ENCODE data around the gene PPFIA1.

The PPFIA1 gene

DNA sequence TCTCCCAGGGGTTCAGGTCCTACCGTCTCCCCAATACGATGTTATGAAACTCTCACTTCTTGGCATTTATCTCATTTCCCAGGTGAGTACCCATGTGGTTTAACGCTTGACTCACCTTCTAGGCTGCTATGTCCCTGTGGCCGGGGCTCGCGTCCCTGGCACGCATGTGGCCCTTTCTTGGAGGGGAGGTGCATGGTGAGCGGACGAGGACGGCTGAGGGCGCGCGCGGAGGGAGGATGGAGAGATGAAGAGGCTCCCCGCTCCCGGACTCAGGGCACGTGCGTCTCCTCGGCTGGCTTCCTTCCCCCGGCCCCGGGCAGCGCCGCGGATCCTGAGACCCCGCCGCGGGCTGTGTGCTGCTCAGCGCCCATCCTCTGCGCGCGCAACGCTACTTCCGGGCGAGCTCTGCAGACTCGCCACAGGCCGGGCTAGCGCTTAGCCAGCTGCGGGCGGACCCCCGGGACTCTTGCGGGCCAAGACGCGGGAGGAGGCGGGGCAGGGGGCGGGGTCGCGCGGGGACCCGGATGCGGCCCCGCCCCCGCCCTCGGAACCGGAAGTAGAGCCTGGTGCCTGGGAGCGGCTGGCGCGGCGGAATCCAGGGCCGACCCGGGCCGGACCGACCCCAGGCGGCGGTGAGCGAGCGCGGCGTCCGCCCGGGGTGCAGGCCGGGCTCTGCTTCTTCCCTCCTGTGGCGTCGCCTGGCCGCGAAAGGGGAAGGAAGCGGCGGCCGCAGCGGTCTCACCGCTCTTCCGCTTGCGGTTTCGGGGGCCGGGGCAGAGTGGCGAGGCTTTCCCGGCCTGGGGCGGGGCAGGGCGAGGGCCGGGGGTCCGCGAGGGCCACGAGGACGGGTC, 127.7 kb downstream of the PPFIA1 start, which contains the start of gene CTTN:
CTTN (plus strand) TSS at position 547 of the 851 bp plus-strand sequence. CDS start 8,769 bp downstream, outside the sequence.
- Histone ChIP-seq H3K9me3 (ENCODE audit: severe bottlenecking) (no peaks in the 10 kb centered on the region), H3K27me3 (ENCODE audit: insufficient read depth, poor library complexity, severe bottlenecking) (no peaks in the 10 kb centered on the region), H3K4me3 (ENCODE audit: severe bottlenecking) (peak within 1 kb of the TSS; percentile 69), H3K36me3 (ENCODE audit: low read depth) (peaks cover 35% of the 10 kb centered on the region), H3K4me1 (ENCODE audit: insufficient read depth, poor library complexity, severe bottlenecking) (peaks cover 19% of the 10 kb centered on the region), H3K27ac (ENCODE audit: poor library complexity, severe bottlenecking) (peak within 1 kb of the TSS; percentile 89)
- DNase-seq (ENCODE audit: low spot score) (peak; percentile 86), ATAC-seq (ENCODE audit: low read depth) (peak; percentile 67)
- TF ChIP-seq, protein P1, sequence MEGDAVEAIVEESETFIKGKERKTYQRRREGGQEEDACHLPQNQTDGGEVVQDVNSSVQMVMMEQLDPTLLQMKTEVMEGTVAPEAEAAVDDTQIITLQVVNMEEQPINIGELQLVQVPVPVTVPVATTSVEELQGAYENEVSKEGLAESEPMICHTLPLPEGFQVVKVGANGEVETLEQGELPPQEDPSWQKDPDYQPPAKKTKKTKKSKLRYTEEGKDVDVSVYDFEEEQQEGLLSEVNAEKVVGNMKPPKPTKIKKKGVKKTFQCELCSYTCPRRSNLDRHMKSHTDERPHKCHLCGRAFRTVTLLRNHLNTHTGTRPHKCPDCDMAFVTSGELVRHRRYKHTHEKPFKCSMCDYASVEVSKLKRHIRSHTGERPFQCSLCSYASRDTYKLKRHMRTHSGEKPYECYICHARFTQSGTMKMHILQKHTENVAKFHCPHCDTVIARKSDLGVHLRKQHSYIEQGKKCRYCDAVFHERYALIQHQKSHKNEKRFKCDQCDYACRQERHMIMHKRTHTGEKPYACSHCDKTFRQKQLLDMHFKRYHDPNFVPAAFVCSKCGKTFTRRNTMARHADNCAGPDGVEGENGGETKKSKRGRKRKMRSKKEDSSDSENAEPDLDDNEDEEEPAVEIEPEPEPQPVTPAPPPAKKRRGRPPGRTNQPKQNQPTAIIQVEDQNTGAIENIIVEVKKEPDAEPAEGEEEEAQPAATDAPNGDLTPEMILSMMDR (IDR thresholded peaks at IDR 0.05; ENCODE audit: poor library complexity, severe bottlenecking), result no peak

DNA sequence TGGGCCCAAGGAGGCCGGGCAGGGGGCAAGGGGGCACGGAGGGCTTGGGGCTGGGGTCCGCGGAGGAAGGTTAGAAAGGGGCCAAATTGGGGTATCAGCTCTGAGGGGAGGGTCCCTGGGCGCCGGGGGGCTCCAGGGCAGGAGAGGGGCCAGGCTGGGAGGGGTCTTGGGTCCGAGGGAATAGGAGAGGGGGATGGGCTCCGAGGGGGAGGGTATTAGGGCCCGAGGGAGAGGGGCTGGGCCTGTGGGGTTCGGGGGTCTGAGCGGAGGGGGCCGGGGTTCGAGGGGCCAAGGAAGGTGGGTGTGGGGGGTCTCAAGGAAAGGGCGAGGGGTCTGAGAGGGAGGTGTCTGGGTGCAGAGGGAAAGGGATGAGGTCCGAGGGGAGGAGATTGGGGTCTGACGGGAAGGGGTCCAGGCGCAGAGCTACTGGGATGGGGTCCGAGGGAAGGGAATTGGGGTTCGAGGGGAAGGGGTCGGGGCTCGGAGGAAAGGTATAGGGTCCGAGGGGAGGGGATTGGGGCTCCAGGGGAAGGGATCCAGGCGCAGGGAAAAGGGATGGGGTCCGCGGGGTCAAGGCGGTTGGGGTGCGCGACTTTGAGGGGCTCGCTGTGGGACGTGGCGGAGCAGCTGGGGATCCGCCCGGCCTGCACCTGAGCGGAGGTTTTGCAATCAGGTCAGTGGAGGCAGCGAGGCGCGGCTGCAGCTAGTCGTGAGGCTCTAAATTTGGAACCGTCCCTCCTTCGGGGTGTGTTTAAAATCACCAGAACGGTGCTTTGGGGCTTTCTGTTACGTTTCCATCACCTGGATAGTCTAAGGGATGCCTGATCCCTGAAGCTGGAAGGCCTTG, 128.6 kb downstream of the PPFIA1 start:
- Histone ChIP-seq H3K9me3 (ENCODE audit: severe bottlenecking) (no peaks in the 10 kb centered on the region), H3K36me3 (ENCODE audit: low read depth) (peaks cover 39% of the 10 kb centered on the region), H3K27ac (ENCODE audit: poor library complexity, severe bottlenecking) (peak overlapping the region; percentile 89), H3K4me1 (ENCODE audit: insufficient read depth, poor library complexity, severe bottlenecking) (peaks cover 19% of the 10 kb centered on the region), H3K4me3 (ENCODE audit: severe bottlenecking) (peak overlapping the region; percentile 69), H3K27me3 (ENCODE audit: insufficient read depth, poor library complexity, severe bottlenecking) (no peaks in the 10 kb centered on the region)
- no peak; the same call in 1 of the 3 replicates for ATAC-seq (ENCODE audit: low read depth)
- no peak for DNase-seq (ENCODE audit: low spot score)
- TF ChIP-seq, protein P1 (IDR thresholded peaks at IDR 0.05; ENCODE audit: poor library complexity, severe bottlenecking), result no peak

DNA sequence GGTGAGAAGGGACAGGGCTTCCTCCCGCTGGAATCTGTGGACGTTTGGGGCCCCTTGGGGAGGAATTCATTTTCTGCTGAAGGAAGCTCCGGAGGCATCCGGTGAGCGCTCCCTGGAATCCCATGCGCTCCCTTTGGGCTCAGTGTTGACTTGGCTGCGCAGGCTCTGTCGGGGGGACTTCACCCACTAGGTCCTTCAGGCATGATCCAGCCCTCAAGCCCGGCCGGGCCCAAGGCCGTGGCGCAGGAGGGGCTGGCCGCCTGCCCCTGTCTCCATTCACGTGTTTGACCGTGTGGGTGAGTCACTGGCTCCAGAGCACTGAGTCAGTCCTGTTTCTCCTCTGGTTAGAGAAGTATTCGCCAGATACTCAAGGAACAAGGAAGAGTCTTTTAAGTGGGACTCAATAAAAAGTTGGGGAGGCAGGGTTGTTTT, 129.2 kb downstream of the PPFIA1 start:
- Histone ChIP-seq H3K4me1 (ENCODE audit: insufficient read depth, poor library complexity, severe bottlenecking) (peaks cover 19% of the 10 kb centered on the region), H3K9me3 (ENCODE audit: severe bottlenecking) (no peaks in the 10 kb centered on the region), H3K36me3 (ENCODE audit: low read depth) (peaks cover 46% of the 10 kb centered on the region), H3K27me3 (ENCODE audit: insufficient read depth, poor library complexity, severe bottlenecking) (no peaks in the 10 kb centered on the region), H3K27ac (ENCODE audit: poor library complexity, severe bottlenecking) (peak overlapping the region; percentile 89), H3K4me3 (ENCODE audit: severe bottlenecking) (peak overlapping the region; percentile 69)
- ATAC-seq (ENCODE audit: low read depth) (peak; percentile 82), DNase-seq (ENCODE audit: low spot score) (peak; percentile 90)
- TF ChIP-seq, protein P1 (IDR thresholded peaks at IDR 0.05; ENCODE audit: poor library complexity, severe bottlenecking), result no peak

DNA sequence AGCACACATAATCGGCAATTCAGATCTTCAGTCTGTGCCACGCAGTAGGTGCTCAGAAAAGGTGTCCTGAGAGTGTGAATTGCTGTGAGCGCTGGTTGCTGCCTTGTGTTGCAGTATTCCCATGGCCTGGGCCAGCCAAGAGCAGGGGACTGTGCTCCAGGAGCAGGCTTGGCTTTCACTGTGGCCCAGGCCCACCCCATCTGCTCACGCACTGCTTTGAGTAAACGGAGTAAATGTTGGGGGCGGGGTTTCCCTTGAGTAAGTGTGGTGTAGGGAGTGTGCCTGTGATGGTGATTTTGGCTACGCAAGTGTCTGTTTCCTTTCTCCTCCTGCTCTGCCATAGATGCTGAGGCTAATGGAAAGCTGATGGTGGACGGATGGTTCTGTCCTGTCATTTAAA, 130.2 kb downstream of the PPFIA1 start:
- TF ChIP-seq, protein P1 (IDR thresholded peaks at IDR 0.05; ENCODE audit: poor library complexity, severe bottlenecking), result no peak
- Histone ChIP-seq H3K9me3 (ENCODE audit: severe bottlenecking) (no peaks in the 10 kb centered on the region), H3K27ac (ENCODE audit: poor library complexity, severe bottlenecking) (peak overlapping the region; percentile 89), H3K4me1 (ENCODE audit: insufficient read depth, poor library complexity, severe bottlenecking) (peaks cover 19% of the 10 kb centered on the region), H3K4me3 (ENCODE audit: severe bottlenecking) (no peak overlapping the region), H3K27me3 (ENCODE audit: insufficient read depth, poor library complexity, severe bottlenecking) (no peaks in the 10 kb centered on the region), H3K36me3 (ENCODE audit: low read depth) (peaks cover 49% of the 10 kb centered on the region)
- DNase-seq (ENCODE audit: low spot score) (no peak), ATAC-seq (ENCODE audit: low read depth) (no peak)

Data from RWPE2 (cell line).